GM23338 (cell line): ENCODE results near the gene ITGA3. TPM values are rescaled to one million over a fixed set of nuclear protein-coding genes. Genes with fewer than 3 reads are reported as not detected.

ENCODE experiments used
- ATAC-seq: fragments of 200-7000 bp; cut with Tn5 transposase; 3 replicates; pipeline ENCODE4 v1.9.1; 2020
- DNase-seq: peaks from one replicate; pipeline ENCODE4 v3.0.0-alpha.2; 2015; ENCODE audit warnings: low spot score
- H2AFZ ChIP-seq: fragments of 200-600 bp; sonication (generic); 2 replicates; pipeline ENCODE4 v1.8.0; 2016; ENCODE audit warnings: antibody characterized with exemption, mild to moderate bottlenecking, moderate library complexity
- H3F3A ChIP-seq: fragments of 200-600 bp; sonication (generic); replicated peaks from 2 replicates; pipeline ENCODE4 v1.8.0; 2017; ENCODE audit warnings: antibody characterized with exemption, mixed run types, low read depth
- H3K27ac ChIP-seq: fragments of 200-600 bp; sonication (generic); 2 replicates; pipeline ENCODE4 v1.6.1; 2016; ENCODE audit warnings: low read depth
- H3K27me3 ChIP-seq: fragments of 200-600 bp; sonication (generic); 2 replicates; pipeline ENCODE4 v1.8.0; 2016; ENCODE audit warnings: mild to moderate bottlenecking, mixed run types, moderate library complexity; ENCODE audit not compliant: insufficient read depth
- H3K36me3 ChIP-seq: fragments of 200-600 bp; sonication (generic); 2 replicates; pipeline ENCODE4 v1.8.0; 2016; ENCODE audit warnings: mild to moderate bottlenecking; ENCODE audit not compliant: insufficient read depth
- H3K4me1 ChIP-seq: fragments of 200-600 bp; sonication (generic); 2 replicates; pipeline ENCODE4 v1.8.0; 2016; ENCODE audit warnings: mild to moderate bottlenecking, moderate library complexity; ENCODE audit not compliant: insufficient read depth
- H3K4me2 ChIP-seq: fragments of 200-600 bp; sonication (generic); 2 replicates; pipeline ENCODE4 v1.7.1; 2017; ENCODE audit warnings: mixed run types
- H3K4me3 ChIP-seq: fragments of 200-600 bp; sonication (generic); 2 replicates; pipeline ENCODE4 v1.6.1; 2016; ENCODE audit warnings: mixed run types
- H3K79me2 ChIP-seq: fragments of 200-600 bp; sonication (generic); replicated peaks from 2 replicates; pipeline ENCODE4 v1.8.0; 2017; ENCODE audit warnings: mild to moderate bottlenecking; ENCODE audit not compliant: insufficient read depth
- H3K9me2 ChIP-seq: fragments of 200-600 bp; sonication (generic); 2 replicates; pipeline ENCODE4 v1.8.0; 2017; ENCODE audit not compliant: insufficient read depth
- H4K20me1 ChIP-seq: fragments of 200-600 bp; sonication (generic); replicated peaks from 2 replicates; pipeline ENCODE4 v1.8.0; 2017; ENCODE audit warnings: mild to moderate bottlenecking; ENCODE audit not compliant: insufficient read depth
- H3K27ac Mint-ChIP-seq: 2 replicates; pipeline ENCODE4 v1.8.0; 2020; ENCODE audit warnings: inconsistent platforms, mild to moderate bottlenecking, moderate library complexity, mixed read lengths
- H3K27me3 Mint-ChIP-seq: 3 replicates; pipeline ENCODE4 v1.8.0; 2022; ENCODE audit warnings: low read depth, mild to moderate bottlenecking, moderate library complexity, mixed read lengths, inconsistent platforms; ENCODE audit not compliant: insufficient read depth, poor library complexity
- H3K36me3 Mint-ChIP-seq: 3 replicates; pipeline ENCODE4 v1.8.0; 2021; ENCODE audit warnings: low read depth, mild to moderate bottlenecking, inconsistent platforms, moderate library complexity, mixed read lengths
- H3K4me1 Mint-ChIP-seq: 3 replicates; pipeline ENCODE4 v1.8.0; 2020; ENCODE audit warnings: mild to moderate bottlenecking, inconsistent platforms, mixed read lengths
- H3K4me3 Mint-ChIP-seq: 3 replicates; pipeline ENCODE4 v1.8.0; 2021; ENCODE audit warnings: moderate library complexity, mild to moderate bottlenecking, inconsistent platforms, mixed read lengths
- H3K9me3 Mint-ChIP-seq: 3 replicates; pipeline ENCODE4 v1.8.0; 2020; ENCODE audit warnings: moderate library complexity, mild to moderate bottlenecking, inconsistent platforms, mixed read lengths
- CREB1 ChIP-seq: fragments of 250-450 bp; sonication (Bioruptor Pico); IDR thresholded peaks from 2 replicates; pipeline ENCODE4 v1.5.0; 2020; ENCODE audit warnings: low read depth, mild to moderate bottlenecking, moderate library complexity
- ETS1 ChIP-seq: IDR thresholded peaks from 2 replicates; pipeline ENCODE4 v1.6.1; 2016; ENCODE audit warnings: antibody characterized with exemption
- EZH2phosphoT487 ChIP-seq: fragments of 200-600 bp; sonication (generic); IDR thresholded peaks from one replicate; pipeline ENCODE4 v1.8.1; 2018; ENCODE audit warnings: antibody characterized with exemption; ENCODE audit not compliant: unreplicated experiment
- JUNB ChIP-seq: IDR thresholded peaks from one replicate; pipeline ENCODE4 v1.6.1; 2016; ENCODE audit warnings: antibody characterized with exemption; ENCODE audit not compliant: unreplicated experiment
- NANOG ChIP-seq: IDR thresholded peaks from 2 replicates; pipeline ENCODE4 v1.6.1; 2016; ENCODE audit warnings: antibody characterized with exemption, borderline replicate concordance
- ZNF114 ChIP-seq: fragments of 250-450 bp; sonication (Bioruptor Pico); IDR thresholded peaks from 2 replicates; pipeline ENCODE4 v1.5.0; 2020; ENCODE audit warnings: mild to moderate bottlenecking, moderate library complexity
- ZNF331 ChIP-seq: fragments of 250-450 bp; sonication (Bioruptor Pico); IDR thresholded peaks from 2 replicates; pipeline ENCODE4 v1.5.0; 2020; ENCODE audit warnings: low read depth, mild to moderate bottlenecking, moderate library complexity
- ZNF462 ChIP-seq: fragments of 250-450 bp; sonication (Bioruptor Pico); IDR thresholded peaks from 2 replicates; pipeline ENCODE4 v1.5.0; 2020; ENCODE audit warnings: mild to moderate bottlenecking, moderate library complexity
- polyA plus RNA-seq: library from polyadenylated mRNA; unstranded; fragments of >200 nt; fragmentation: Nextera tagmentation; extraction: Ambion mirVana; gene quantifications from 2 replicates; pipeline ENCODE4 v1.2.1, GENCODE V29; 2016
- total RNA-seq: library from RNA; depleted of rRNA; stranded (reverse); fragments of >200 nt; shearing (Covaris generic); gene quantifications from 2 replicates; pipeline ENCODE4 v1.2.3, GENCODE V29; 2014

Gene ITGA3
- total and polyA plus RNA-seq, 2 experiments from 2014 or later: 9.6 to 28.3 TPM

GRCh38 chr17:50044483-50044882 is 11.4 kb upstream of the ITGA3 start (continued):
- TF ChIP-seq EZH2phosphoT487: no peak
- TF ChIP-seq CREB1: no peak
- no peak for TF ChIP-seq NANOG
- TF ChIP-seq ETS1: no peak
- TF ChIP-seq ZNF462 (CRISPR knock-in tag): no peak

- Histone ChIP-seq H4K20me1 (no peaks in the 10 kb centered on the region), H3K79me2 (no peaks in the 10 kb centered on the region), H3K4me1 (no peaks in the 10 kb centered on the region), H3K36me3 (no peaks in the 10 kb centered on the region), H3K9me2 (no peaks in the 10 kb centered on the region), H3K4me3 (no peak overlapping the region), H3F3A (no peaks in the 10 kb centered on the region), H2AFZ (no peak overlapping the region), H3K27ac (no peak overlapping the region), H3K4me2 (no peak overlapping the region), H3K27me3 (no peaks in the 10 kb centered on the region)
- peaks cover 12% of the 10 kb centered on the region for H3K27me3 Mint-ChIP-seq
- H3K9me3 Mint-ChIP-seq: no peaks in the 10 kb centered on the region
- no peak overlapping the region for H3K4me3 Mint-ChIP-seq
- DNase-seq (no peak), ATAC-seq (no peak)
- H3K36me3 Mint-ChIP-seq: no peaks in the 10 kb centered on the region; the same call in 2 of the 3 replicates
- H3K4me1 Mint-ChIP-seq: peaks cover 15% of the 10 kb centered on the region
- H3K27ac Mint-ChIP-seq: no peak overlapping the region
- TF ChIP-seq ZNF462 (CRISPR knock-in tag) (no peak), JUNB (no peak), ZNF331 (no peak), EZH2phosphoT487 (no peak), NANOG (no peak), ZNF114 (no peak)
Observed at GRCh38 chr17:50045154-50045553, 10.8 kb upstream of the ITGA3 start.
